Activated CD4-positive, alpha-beta memory T cell treated with anti-CD3 and anti-CD28 coated beads for 36 hours (primary cell): ENCODE data around the gene PLIN4. TPM values are rescaled to one million over a fixed set of nuclear protein-coding genes. Genes with fewer than 3 reads are reported as not detected.
A peak's percentile ranks its signal among the peaks of the same experiment; 100 is the strongest.
"Not testable (repeated sequence)": the region's sequence is repeated elsewhere in the genome, so short reads cannot be mapped to it uniquely, and the experiment has no call there.

Experiments
- CTCF ChIA-PET: fragments of 350-600 bp; sonication (Branson Sonifier 250); formaldehyde crosslinking; loops from one replicate; lab custom pipeline; 2021; ENCODE audit warnings: antibody characterized with exemption, inconsistent platforms; lab: Charles Lee
- POLR2A ChIA-PET: fragments of 350-600 bp; sonication (Branson Sonifier 250); formaldehyde crosslinking; loops from one replicate; lab custom pipeline; 2021; ENCODE audit warnings: antibody characterized with exemption; lab: Charles Lee
- DNase-seq: peaks from one replicate; pipeline ENCODE4 v3.0.0-alpha.2; 2020
- H3K27ac Mint-ChIP-seq: one replicate; pipeline ENCODE4 v1.8.0; 2021; ENCODE audit warnings: mixed read lengths
- H3K27me3 Mint-ChIP-seq: one replicate; pipeline ENCODE4 v1.8.0; 2021; ENCODE audit warnings: mixed read lengths
- H3K36me3 Mint-ChIP-seq: one replicate; pipeline ENCODE4 v1.8.0; 2021; ENCODE audit warnings: mixed read lengths
- H3K4me1 Mint-ChIP-seq: one replicate; pipeline ENCODE4 v1.8.0; 2021; ENCODE audit warnings: low read depth, mixed read lengths
- H3K4me3 Mint-ChIP-seq: one replicate; pipeline ENCODE4 v1.8.0; 2021; ENCODE audit warnings: mild to moderate bottlenecking, mixed read lengths
- H3K9me3 Mint-ChIP-seq: one replicate; pipeline ENCODE4 v1.8.0; 2021; ENCODE audit warnings: mixed read lengths
- intact Hi-C: fragments of 100-400 bp; cut with micrococcal nuclease; formaldehyde crosslinking; loops from one replicate; pipeline ENCODE4 v1.15.1; 2023
- total RNA-seq, 2 experiments: library from RNA; stranded (reverse); gene quantifications; one replicate each; pipeline ENCODE4 v1.2.3, GENCODE V29; 2021

Gene PLIN4
- total RNA-seq, 2 experiments from 2014 or later, result 0.02 TPM; not detected in 1

DNA sequence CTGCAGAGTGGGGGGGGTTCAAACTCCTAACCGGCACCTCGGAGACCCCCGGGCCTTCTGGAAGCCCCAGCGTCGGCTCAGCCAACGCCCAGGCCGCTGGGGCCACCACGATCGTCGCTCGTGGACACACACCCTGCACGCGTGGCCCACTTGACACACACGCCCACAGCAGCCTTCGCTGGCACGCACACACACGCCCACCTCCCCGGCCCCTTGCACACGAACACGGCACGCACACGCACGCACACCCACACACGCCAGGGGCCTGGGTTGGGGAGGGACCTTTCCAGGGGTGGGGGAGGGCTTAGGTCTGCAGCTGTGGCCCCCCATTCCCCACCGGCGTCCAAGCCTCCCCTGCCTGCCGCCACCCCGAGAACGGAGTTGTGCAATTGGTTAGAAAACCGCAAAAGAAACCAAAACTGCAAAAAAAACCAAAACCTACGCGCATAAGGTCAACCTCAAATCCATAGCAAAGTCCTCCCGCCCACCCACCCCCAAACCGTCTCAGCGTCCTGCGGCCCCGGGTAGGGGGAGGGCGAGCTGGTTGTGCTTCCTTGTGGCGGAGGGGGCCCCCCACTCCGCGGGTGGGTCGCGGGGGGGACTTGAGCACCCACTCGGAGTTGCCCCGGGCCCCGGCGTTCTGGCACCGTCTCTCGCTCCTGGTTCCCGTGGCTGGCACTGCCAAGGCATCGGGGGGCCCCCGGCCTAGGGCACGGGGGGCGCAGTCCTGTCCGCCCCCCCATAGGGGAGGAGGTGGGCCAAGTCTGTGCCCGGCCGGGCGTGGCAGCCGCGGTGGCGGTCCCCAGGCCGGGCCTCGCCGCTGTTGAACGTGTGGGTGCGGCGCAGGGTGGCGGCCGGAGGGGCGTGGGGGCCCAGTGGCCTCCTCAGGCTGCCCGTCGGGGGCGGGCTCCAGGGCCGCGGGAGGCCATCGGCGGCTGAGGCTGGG is 24.9 kb upstream of the PLIN4 start:
- POLR2A ChIA-PET, result no interaction called here
- intact Hi-C loops, result no loop called here
- Mint-ChIP-seq H3K27ac (no peak overlapping the region), H3K4me1 (peaks cover 18% of the 10 kb centered on the region), H3K4me3 (no peak overlapping the region), H3K36me3 (peaks cover 2% of the 10 kb centered on the region), H3K27me3 (peaks cover 4% of the 10 kb centered on the region), H3K9me3 (peaks cover 3% of the 10 kb centered on the region)
- CTCF ChIA-PET, result no interaction called here
- no peak for DNase-seq

DNA sequence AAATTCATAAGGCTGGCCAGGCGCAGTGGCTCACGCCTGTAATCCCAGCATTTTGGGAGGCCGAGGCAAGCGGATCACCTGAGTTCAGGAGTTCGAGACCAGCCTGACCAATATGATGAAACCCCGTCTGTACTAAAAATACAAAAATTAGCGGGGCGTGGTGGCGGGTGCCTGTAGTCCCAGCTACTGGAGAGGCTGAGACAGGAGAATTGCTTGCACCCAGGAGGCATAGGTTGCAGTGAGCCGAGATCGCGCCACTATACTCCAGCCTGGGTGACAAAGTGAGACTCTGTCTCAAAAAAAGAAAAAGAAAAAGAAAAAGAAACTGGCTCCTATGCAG is 23.5 kb upstream of the PLIN4 start:
- intact Hi-C loops, H3K27me3 Mint-ChIP-seq, DNase-seq, H3K27ac Mint-ChIP-seq, H3K36me3 Mint-ChIP-seq, POLR2A ChIA-PET, H3K4me3 Mint-ChIP-seq, H3K9me3 Mint-ChIP-seq: not testable (repeated sequence)
- peaks cover 18% of the 10 kb centered on the region for H3K4me1 Mint-ChIP-seq
- CTCF ChIA-PET, result interaction anchor here (1.6 kb wide), 1 partner anchor 18 kb away, joined by 7 read pairs; no protein-coding TSS in a partner anchor

DNA sequence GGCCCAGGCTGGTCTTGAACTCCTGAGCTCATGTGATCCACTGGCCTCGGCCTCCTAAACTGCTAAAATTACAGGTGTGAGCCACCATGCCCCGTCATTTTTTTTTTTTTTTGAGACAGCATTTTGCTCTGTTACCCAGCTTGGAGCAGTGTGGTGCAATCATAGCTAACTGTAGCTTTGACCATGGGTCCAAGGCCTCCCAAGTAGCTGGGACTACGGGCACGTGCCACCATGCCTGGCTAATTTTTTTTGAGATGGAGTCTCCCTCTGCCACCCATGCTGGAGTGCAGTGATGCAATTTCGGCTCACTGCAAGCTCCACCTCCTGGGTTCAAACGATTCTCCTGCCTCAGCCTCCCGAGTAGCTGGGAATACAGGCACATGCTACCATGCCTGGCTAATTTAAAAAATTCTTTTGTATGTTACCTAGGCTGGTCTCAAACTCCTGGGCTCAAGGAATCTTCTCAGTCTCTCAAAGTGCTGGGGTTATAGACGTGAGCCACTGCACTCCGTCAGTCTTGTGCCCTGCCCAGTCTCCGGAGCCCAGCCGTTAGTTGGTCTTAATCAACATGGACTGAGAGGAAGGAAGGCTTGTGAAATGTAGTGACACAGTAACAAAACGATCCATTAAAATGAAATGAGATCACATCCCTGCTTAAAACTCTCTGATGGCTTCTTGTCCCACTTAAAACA is 23.0 kb upstream of the PLIN4 start:
- DNase-seq, result no peak
- H3K27me3 Mint-ChIP-seq, result peaks cover 4% of the 10 kb centered on the region
- ChIA-PET CTCF (interaction anchor here (1.6 kb wide), 1 partner anchor 18 kb away, joined by 7 read pairs; no protein-coding TSS in a partner anchor), POLR2A (no interaction called here)
- peaks cover 18% of the 10 kb centered on the region for H3K4me1 Mint-ChIP-seq
- no peak overlapping the region for H3K4me3 Mint-ChIP-seq
- intact Hi-C loops, result no loop called here
- no peak overlapping the region for H3K27ac Mint-ChIP-seq
- H3K9me3 Mint-ChIP-seq, result peaks cover 3% of the 10 kb centered on the region
- H3K36me3 Mint-ChIP-seq, result peaks cover 2% of the 10 kb centered on the region

DNA sequence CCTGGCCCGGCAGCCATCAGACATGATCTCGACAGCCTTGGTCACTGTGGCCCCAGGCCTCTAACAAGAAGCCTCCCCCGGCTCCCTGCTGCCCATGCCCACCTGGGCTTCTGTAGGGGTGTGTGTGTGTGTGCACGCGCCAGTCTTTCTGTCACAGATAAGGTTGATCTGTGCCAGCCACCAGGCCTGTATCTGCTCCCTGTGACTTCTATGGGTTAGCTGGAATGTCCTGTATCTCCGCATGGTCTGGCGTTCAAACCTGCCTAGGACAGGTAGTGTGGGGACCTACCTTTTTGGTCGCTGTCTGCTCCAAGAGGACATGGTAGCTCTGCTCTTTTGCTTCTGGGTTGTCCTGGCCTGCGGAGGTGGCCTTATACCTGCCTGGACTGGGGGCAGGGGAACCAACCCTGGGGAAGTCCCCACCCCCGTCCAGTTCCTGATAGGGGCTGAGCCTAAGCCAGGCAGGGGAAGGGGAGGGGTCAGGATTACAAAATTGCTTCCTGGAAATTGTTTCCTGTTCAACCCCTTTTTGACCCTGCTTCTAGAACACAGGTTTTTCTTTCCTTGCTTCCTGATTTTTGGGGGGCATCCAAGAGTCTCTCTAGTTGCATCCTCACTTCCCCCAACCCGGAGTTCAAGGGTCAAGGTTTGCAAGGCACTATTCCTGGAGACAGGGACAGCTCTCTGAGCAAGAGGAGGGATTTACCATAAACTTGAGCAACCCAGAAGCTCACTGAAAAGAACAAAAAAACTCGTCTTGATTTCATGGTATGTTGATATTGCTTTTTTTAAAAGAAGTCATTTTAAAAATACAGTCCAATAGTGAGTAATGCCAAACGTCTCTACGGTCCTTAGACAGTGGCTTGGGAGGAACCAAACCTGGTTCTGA is 21.7 kb upstream of the PLIN4 start, which contains the start of gene LRG1:
Gene LRG1 (minus strand): TSS at position 344 of the 889 bp plus-strand sequence. CDS start 23 bp downstream, at position 321.
- Mint-ChIP-seq H3K4me3 (peak within 1 kb of the TSS; percentile 52), H3K27me3 (peaks cover 8% of the 10 kb centered on the region), H3K9me3 (peaks cover 3% of the 10 kb centered on the region), H3K27ac (peak within 1 kb of the TSS; percentile 54), H3K4me1 (peaks cover 20% of the 10 kb centered on the region), H3K36me3 (peaks cover 2% of the 10 kb centered on the region)
- DNase-seq, result peak; percentile 56
- ChIA-PET CTCF (interaction anchor here (1.0 to 1.8 kb wide), 4 partner anchors 15 to 19 kb away, joined by 4 to 10 read pairs (median 6); no protein-coding TSS in a partner anchor), POLR2A (no interaction called here)
- intact Hi-C loops, result no loop called here

- peaks cover 11% of the 10 kb centered on the region for H3K27me3 Mint-ChIP-seq
- no peak for DNase-seq
- ChIA-PET POLR2A (no interaction called here), CTCF (interaction anchor here (0.6 to 1.8 kb wide), 3 partner anchors 14 to 330 kb away, joined by 3 to 10 read pairs (median 5); no protein-coding TSS in a partner anchor)
- peaks cover 3% of the 10 kb centered on the region for H3K9me3 Mint-ChIP-seq
- H3K36me3 Mint-ChIP-seq, result peaks cover 2% of the 10 kb centered on the region
- H3K4me1 Mint-ChIP-seq, result peaks cover 20% of the 10 kb centered on the region
- intact Hi-C loops, result no loop called here
- H3K4me3 Mint-ChIP-seq, result no peak overlapping the region
- no peak overlapping the region for H3K27ac Mint-ChIP-seq
Measured at GRCh38 chr19:4539169-4539692, 20.9 kb upstream of the PLIN4 start.

DNA sequence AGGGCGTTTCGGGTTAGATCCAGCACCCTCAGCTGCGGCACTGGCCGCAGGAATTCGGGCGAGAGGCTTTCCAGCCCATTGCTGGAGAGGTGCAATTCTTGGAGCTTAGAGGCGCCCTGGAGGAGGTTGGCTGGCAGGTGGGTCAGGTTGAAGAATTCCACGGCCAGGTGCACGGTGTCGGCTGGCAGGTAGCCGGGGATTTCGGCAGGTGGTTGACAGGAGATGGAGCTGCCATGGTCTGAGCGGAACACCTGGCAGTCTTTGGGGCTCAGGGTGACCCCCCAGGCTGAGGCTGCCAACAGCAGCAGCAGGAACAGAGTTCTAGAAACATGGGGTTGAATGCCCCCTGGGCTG is 20.3 kb upstream of the PLIN4 start:
- no peak for DNase-seq
- peaks cover 13% of the 10 kb centered on the region for H3K27me3 Mint-ChIP-seq
- H3K36me3 Mint-ChIP-seq, result peaks cover 2% of the 10 kb centered on the region
- peaks cover 3% of the 10 kb centered on the region for H3K9me3 Mint-ChIP-seq
- H3K4me1 Mint-ChIP-seq, result peaks cover 20% of the 10 kb centered on the region
- intact Hi-C loops, result no loop called here
- POLR2A ChIA-PET, result no interaction called here
- H3K27ac Mint-ChIP-seq, result no peak overlapping the region
- H3K4me3 Mint-ChIP-seq, result no peak overlapping the region
- CTCF ChIA-PET, result interaction anchor here (0.6 to 1.8 kb wide), 3 partner anchors 14 to 330 kb away, joined by 3 to 10 read pairs (median 5); no protein-coding TSS in a partner anchor

- ChIA-PET CTCF (interaction anchor here (1.5 to 1.8 kb wide), 2 partner anchors 13 to 15 kb away, joined by 5 to 10 read pairs; no protein-coding TSS in a partner anchor), POLR2A (no interaction called here)
- intact Hi-C loops, result no loop called here
- peaks cover 3% of the 10 kb centered on the region for H3K9me3 Mint-ChIP-seq
- H3K4me1 Mint-ChIP-seq, result peaks cover 19% of the 10 kb centered on the region
- no peak overlapping the region for H3K27ac Mint-ChIP-seq
- peaks cover 13% of the 10 kb centered on the region for H3K27me3 Mint-ChIP-seq
- peaks cover 2% of the 10 kb centered on the region for H3K36me3 Mint-ChIP-seq
- no peak for DNase-seq
- H3K4me3 Mint-ChIP-seq, result no peak overlapping the region
Measured at GRCh38 chr19:4537953-4538600, 19.8 kb upstream of the PLIN4 start.

- Mint-ChIP-seq H3K9me3 (peaks cover 3% of the 10 kb centered on the region), H3K4me1 (peaks cover 18% of the 10 kb centered on the region), H3K4me3 (no peak overlapping the region), H3K27ac (no peak overlapping the region), H3K27me3 (peaks cover 13% of the 10 kb centered on the region), H3K36me3 (peaks cover 2% of the 10 kb centered on the region)
- POLR2A ChIA-PET, result no interaction called here
- intact Hi-C loops, result no loop called here
- no peak for DNase-seq
- CTCF ChIA-PET, result interaction anchor here (1.4 to 4.5 kb wide), 2 partner anchors 11 to 13 kb away, joined by 3 to 33 read pairs; no protein-coding TSS in a partner anchor
Measured at GRCh38 chr19:4536798-4537197, 18.5 kb upstream of the PLIN4 start.

DNA sequence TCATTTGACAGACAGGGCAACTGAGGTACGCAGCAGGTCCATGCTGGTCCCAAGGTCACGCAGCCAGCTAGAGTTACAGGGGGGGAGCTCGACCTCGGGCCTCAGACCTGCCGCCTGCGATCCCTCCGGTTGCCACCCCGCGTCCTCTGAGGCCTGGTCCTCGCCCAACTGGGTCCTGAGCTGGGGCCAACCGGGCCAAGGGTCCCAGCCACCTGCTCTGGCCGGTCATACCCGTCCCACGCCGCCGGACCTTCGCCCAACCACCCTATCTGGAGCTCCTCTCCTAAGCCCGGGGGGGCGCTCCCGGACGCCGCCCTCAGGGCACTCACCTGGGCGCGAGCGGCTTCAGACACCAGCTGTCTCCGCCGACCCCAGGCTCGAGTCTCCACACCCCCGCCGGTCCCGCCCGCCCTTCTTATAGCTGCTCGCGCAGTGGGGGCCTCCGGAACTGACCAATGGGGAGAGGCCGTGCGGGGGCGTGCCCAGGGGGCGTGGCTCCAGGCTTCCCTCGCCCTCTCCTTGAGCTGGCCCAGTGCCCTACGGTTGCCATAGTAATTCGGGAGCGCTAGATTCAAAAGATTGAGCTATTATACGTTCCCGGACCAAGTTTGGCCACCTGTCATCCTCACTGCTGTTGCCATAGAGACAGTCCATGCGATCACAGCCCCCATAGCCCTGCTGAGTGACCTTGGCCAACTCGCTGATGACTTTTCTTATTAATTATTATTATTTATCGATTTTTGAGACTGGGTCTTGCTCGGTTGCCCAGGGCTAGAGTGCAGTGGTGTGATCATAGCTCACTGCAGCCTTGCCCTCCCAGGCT is 16.8 kb upstream of the PLIN4 start, which contains the start of gene PLIN5:
Gene PLIN5 (minus strand): TSS at position 389 of the 823 bp plus-strand sequence. CDS start 1,150 bp downstream, outside the sequence.
- no peak within 1 kb of the TSS for H3K27ac Mint-ChIP-seq
- no peaks in the 10 kb centered on the region for H3K9me3 Mint-ChIP-seq
- peaks cover 14% of the 10 kb centered on the region for H3K27me3 Mint-ChIP-seq
- ChIA-PET POLR2A (interaction anchor here (0.7 kb wide), 1 partner anchor 1678 kb away, joined by 3 read pairs; no protein-coding TSS in a partner anchor), CTCF (interaction anchor here (0.8 to 4.5 kb wide), 5 partner anchors 9 to 50 kb away, joined by 3 to 33 read pairs (median 4); no protein-coding TSS in a partner anchor)
- intact Hi-C loops, result no loop called here
- no peak within 1 kb of the TSS for H3K4me3 Mint-ChIP-seq
- DNase-seq, result peak; percentile 47
- peaks cover 12% of the 10 kb centered on the region for H3K4me1 Mint-ChIP-seq
- H3K36me3 Mint-ChIP-seq, result no peaks in the 10 kb centered on the region

- peaks cover 13% of the 10 kb centered on the region for H3K27me3 Mint-ChIP-seq
- no peak overlapping the region for H3K27ac Mint-ChIP-seq
- no peak for DNase-seq
- no peak overlapping the region for H3K4me3 Mint-ChIP-seq
- no peaks in the 10 kb centered on the region for H3K36me3 Mint-ChIP-seq
- intact Hi-C loops, result no loop called here
- H3K9me3 Mint-ChIP-seq, result no peaks in the 10 kb centered on the region
- CTCF ChIA-PET, result interaction anchor here (1.5 to 4.5 kb wide), 2 partner anchors 8 to 11 kb away, joined by 6 to 33 read pairs; no protein-coding TSS in a partner anchor
- POLR2A ChIA-PET, result interaction anchor here (0.7 kb wide), 1 partner anchor 1679 kb away, joined by 3 read pairs; no protein-coding TSS in a partner anchor
- peaks cover 3% of the 10 kb centered on the region for H3K4me1 Mint-ChIP-seq
Measured at GRCh38 chr19:4533835-4534424, 15.6 kb upstream of the PLIN4 start.
